GM19025 (cell line): ENCODE data around the gene TIGIT.

Source experiments
- ATAC-seq: cut with Tn5 transposase; IDR thresholded peaks from one replicate; pipeline ENCODE4 v1.9.1; 2021; ENCODE audit warnings: mild to moderate bottlenecking, low read depth, moderate library complexity; ENCODE audit not compliant: unreplicated experiment

TIGIT gene

DNA sequence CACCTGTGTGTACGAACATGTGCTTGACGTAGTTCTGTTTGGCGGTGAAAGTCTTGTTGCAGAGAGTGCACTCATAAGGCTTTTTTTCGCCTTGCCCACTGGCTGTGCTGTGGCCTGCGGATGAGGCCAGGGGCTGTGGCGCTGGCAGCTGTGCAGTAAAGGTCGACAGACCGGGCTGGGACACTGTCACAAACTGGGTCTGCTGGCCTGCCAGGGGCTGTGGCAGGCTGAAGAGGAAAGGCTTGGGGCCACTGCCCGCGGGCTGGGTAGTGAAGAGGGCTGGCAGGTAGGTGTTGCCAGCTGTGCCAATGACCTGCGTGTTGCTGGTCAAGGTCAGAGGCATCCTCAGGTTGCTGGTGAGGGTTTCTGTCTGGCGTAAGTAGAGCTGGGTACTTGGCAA, 56.4 kb downstream of the TIGIT start:
- no peak for ATAC-seq

DNA sequence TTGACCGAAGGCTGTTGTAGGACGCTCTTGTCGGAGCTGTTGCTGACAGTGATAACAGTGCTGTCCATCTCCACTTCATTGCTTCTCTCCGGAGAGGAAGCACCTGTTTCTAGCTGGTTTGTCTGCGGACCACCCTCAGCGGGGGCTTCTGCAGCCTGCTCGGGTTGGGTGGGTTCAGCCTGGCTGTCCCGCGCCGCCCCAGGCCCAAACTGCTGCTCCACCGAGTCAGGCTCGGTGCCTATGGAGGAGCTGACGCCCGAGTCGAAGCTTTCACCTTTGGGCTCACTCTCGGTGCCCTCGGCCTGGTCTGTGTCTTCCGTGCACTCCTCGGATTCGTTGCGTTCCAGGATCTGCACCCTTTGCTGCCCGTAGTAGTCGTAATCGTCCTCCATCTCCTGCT, 56.9 kb downstream of the TIGIT start:
- no peak for ATAC-seq

DNA sequence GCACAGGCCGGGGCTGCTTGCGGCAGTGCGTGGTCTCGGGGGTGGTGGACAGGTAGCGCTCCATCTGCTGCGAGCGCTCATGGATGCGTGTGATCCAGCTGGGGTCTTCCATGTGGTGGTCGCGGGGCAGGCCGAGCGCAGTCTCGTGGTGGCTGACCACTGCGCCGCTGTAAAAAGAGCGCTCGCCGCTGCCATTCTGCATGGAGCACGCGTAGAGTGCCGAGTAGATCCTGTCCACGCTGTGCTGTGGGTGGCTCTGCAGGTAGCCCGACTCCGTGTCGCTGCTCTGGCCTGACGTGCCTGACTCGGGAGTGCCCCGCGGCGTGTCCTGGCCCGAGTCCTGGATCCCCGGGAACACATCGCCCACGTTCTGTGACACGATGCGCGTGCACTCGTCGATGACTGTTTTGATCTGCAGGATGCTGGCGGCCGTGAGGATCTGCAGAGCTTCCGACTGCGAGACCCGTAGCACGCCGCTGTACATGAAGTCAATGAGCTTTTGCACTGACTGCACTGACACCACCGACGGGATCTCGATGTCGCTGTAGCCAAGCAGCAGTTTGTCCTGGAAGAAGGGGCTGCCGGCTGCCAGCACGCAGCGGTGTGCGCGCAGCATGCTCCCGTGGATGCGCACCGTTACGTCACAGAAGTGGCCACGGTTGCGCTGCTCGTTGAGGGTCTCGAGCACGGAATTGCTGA, 57.4 kb downstream of the TIGIT start:
- no peak for ATAC-seq

- no peak for ATAC-seq
Measured at GRCh38 chr3:114351822-114352145, 58.0 kb downstream of the TIGIT start.

DNA sequence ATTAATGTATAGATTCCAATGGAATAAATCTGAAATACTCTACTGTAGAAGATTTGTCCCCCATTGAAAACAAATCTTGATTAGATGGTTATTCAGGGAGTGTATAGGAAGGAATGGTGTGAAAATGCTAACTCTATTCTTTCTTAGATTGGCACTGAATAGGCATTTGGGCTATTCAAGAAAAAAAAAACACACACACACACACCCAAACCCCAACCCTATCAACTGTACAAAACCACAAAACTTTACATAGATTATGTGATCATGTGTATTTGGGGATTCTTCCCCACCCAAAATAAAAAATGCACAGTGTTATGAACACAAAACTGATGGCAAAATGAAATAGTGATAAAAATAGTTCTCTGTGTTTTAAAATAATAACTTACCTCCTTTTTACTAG, 61.8 kb downstream of the TIGIT start:
- no peak for ATAC-seq

DNA sequence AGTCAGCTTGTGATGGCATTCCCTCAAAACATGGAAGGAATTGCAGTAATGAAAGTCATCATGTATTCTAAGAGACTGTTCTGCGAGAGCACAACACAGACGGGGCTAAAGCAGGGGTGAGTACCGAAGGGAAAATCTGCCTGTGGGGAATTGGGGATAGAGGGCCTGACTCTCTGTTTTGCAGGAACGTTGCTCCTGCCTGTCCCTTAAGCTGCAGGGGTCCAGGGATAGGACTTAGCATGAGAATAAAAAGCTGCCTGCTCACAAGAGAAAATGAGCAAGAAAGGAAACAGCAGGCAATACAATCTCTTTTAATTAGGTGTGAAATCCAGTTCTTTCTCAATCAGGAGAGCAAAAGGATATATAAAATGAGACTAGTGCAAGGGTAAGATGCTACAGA, 62.2 kb downstream of the TIGIT start:
- ATAC-seq: no peak

GRCh38 chr3:114356525-114356924, 62.7 kb downstream of the TIGIT start:
- ATAC-seq: no peak
